Trophoblast cell (in vitro differentiated cells and primary cell): Measurements from ENCODE around the gene LDLRAD4.

Experiments used
- DNase-seq, 2 donors: peaks; one replicate each; pipeline ENCODE4 v3.0.0-alpha.2; 2016
- H2AFZ ChIP-seq: 2 replicates; pipeline ENCODE4 v1.6.1; 2013; ENCODE audit warnings: low read length, moderate library complexity, mild to moderate bottlenecking; ENCODE audit not compliant: insufficient read depth, poor library complexity
- H2AK5ac ChIP-seq: 2 replicates; pipeline ENCODE4 v1.6.1; 2013; ENCODE audit warnings: mild to moderate bottlenecking, low read length
- H2BK120ac ChIP-seq: 2 replicates; pipeline ENCODE4 v1.6.1; 2013; ENCODE audit warnings: low read length, mild to moderate bottlenecking, moderate library complexity; ENCODE audit not compliant: insufficient read depth, poor library complexity
- H2BK12ac ChIP-seq: 2 replicates; pipeline ENCODE4 v1.6.1; 2013; ENCODE audit warnings: mild to moderate bottlenecking, low read length, moderate library complexity
- H2BK5ac ChIP-seq: 2 replicates; pipeline ENCODE4 v1.6.1; 2013; ENCODE audit warnings: low read length, low read depth, moderate library complexity, mild to moderate bottlenecking; ENCODE audit not compliant: poor library complexity
- H3K14ac ChIP-seq: 2 replicates; pipeline ENCODE4 v1.6.1; 2013; ENCODE audit warnings: mild to moderate bottlenecking, low read length
- H3K18ac ChIP-seq: 2 replicates; pipeline ENCODE4 v1.6.1; 2013; ENCODE audit warnings: mild to moderate bottlenecking, low read length
- H3K23ac ChIP-seq: 2 replicates; pipeline ENCODE4 v1.6.1; 2013; ENCODE audit warnings: low read length
- H3K27ac ChIP-seq: 2 replicates; pipeline ENCODE4 v1.5.1; 2013; ENCODE audit warnings: low read depth, mild to moderate bottlenecking, inconsistent platforms, low read length, moderate library complexity
- H3K27me3 ChIP-seq: 2 replicates; pipeline ENCODE4 v1.6.1; 2013; ENCODE audit warnings: inconsistent platforms, mild to moderate bottlenecking, low read length, moderate library complexity; ENCODE audit not compliant: insufficient read depth
- H3K36me3 ChIP-seq, 2 experiments: 1 replicate in 1 of 2; 2 replicates in 1 of 2; pipeline ENCODE4 v1.6.1; 2013; ENCODE audit warnings: low read length in 2 of 2, mild to moderate bottlenecking in 2 of 2, moderate library complexity in 1 of 2; ENCODE audit not compliant: insufficient read depth in 2 of 2, control insufficient read depth in 1 of 2
- H3K4ac ChIP-seq: 2 replicates; pipeline ENCODE4 v1.6.1; 2013; ENCODE audit warnings: low read depth, mild to moderate bottlenecking, low read length, moderate library complexity
- H3K4me1 ChIP-seq, 2 experiments: 1 replicate in 1 of 2; 2 replicates in 1 of 2; pipeline ENCODE4 v1.6.1; 2013; ENCODE audit warnings: low read length in 2 of 2, mild to moderate bottlenecking in 2 of 2, moderate library complexity in 1 of 2; ENCODE audit not compliant: insufficient read depth in 2 of 2, control insufficient read depth in 1 of 2
- H3K4me2 ChIP-seq: 2 replicates; pipeline ENCODE4 v1.6.1; 2013; ENCODE audit warnings: inconsistent platforms, mild to moderate bottlenecking, low read length, moderate library complexity
- H3K4me3 ChIP-seq: 2 replicates; pipeline ENCODE4 v1.5.1; 2013; ENCODE audit warnings: mild to moderate bottlenecking, low read depth, low read length, inconsistent platforms
- H3K79me1 ChIP-seq: one replicate; pipeline ENCODE4 v1.6.1; 2013; ENCODE audit warnings: low read length
- H3K79me2 ChIP-seq: 2 replicates; pipeline ENCODE4 v1.6.1; 2013; ENCODE audit warnings: low read length, mild to moderate bottlenecking; ENCODE audit not compliant: control insufficient read depth, insufficient read depth, poor library complexity
- H3K9ac ChIP-seq: 2 replicates; pipeline ENCODE4 v1.6.1; 2013; ENCODE audit warnings: mild to moderate bottlenecking, low read length
- H3K9me3 ChIP-seq: 2 replicates; pipeline ENCODE4 v1.6.1; 2013; ENCODE audit warnings: low read depth, mild to moderate bottlenecking, control low read depth, inconsistent platforms, low read length; ENCODE audit not compliant: insufficient read depth
- H4K12ac ChIP-seq: 2 replicates; pipeline ENCODE4 v1.6.1; 2013; ENCODE audit warnings: low read depth, mild to moderate bottlenecking, low read length, moderate library complexity
- H4K8ac ChIP-seq: 2 replicates; pipeline ENCODE4 v1.6.1; 2013; ENCODE audit warnings: low read depth, mild to moderate bottlenecking, low read length, moderate library complexity
- H4K91ac ChIP-seq: one replicate; pipeline ENCODE4 v1.6.1; 2013; ENCODE audit warnings: low read depth, mild to moderate bottlenecking, low read length, moderate library complexity
- WGBS: extraction: QIAGEN DNeasy Blood & Tissue Kit; methylation state at CpG from one replicate; pipeline ENCODE4 v1.1.7; 2013; ENCODE audit warnings: missing lambda C conversion rate; ENCODE audit not compliant: insufficient read length, insufficient coverage; ENCODE audit errors: extremely low coverage; 5-methylcytosine and 5-hydroxymethylcytosine counted together

Gene LDLRAD4

DNA sequence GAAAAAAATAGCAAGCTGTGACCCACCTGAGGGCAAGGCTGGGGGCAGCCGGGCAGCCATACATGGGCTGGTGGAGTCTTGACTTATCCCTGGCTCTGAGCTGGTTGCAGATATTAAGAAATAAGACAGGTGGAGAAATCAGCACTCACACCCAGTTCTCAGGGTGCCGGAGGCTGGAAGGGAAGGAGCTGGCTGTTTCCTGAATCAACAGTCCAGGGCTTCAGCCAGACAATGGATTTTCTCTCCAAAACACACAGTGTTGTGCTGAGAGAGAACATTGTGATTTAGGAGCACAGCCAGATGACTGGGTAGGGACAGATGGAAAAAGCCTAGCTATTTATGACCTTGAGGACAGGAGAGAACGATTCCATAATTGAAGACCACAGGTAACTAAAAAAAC, 208.8 kb downstream of the LDLRAD4 start:
- no CpG with 5 or more reads among the region's 3 CpGs for WGBS
- Histone ChIP-seq H2AK5ac (no peak overlapping the region), H2BK120ac (no peak overlapping the region), H3K9ac (no peak overlapping the region), H3K18ac (no peak overlapping the region), H3K23ac (no peak overlapping the region), H3K79me1 (no peaks in the 10 kb centered on the region), H2AFZ (no peak overlapping the region), H3K4ac (no peak overlapping the region), H3K14ac (no peak overlapping the region), H4K91ac (no peak overlapping the region), H4K8ac (no peak overlapping the region), H3K36me3 (no peaks in the 10 kb centered on the region), H3K27ac (no peak overlapping the region), H2BK5ac (no peak overlapping the region), H3K79me2 (no peaks in the 10 kb centered on the region), H3K4me3 (no peak overlapping the region), H3K4me1 (peaks cover 0 to 3% of the 10 kb centered on the region in 2 experiments), H2BK12ac (no peak overlapping the region), H4K12ac (no peak overlapping the region), H3K9me3 (peaks cover 2% of the 10 kb centered on the region), H3K4me2 (no peak overlapping the region), H3K27me3 (no peaks in the 10 kb centered on the region)
- no peak for DNase-seq

DNA sequence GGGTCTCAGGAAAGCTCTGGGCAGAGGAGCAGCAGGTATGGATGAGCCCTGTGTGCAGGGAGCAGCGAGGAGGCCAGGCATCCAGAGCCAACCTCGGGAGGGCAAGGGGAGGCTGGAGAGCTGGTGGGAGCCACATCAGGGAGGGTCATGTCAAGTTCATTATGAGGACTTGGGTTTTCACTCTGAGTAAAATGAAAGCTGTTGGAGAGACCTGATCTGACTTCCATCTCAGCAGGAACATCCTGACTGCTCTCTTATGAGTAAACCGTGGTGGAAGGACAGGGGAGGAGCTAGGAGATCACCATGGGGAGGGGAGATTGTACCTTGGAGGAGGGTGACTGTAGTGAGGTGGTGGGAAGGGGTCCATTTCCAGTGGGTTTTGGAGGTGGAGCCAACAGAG, 209.8 kb downstream of the LDLRAD4 start:
- no peak for DNase-seq
- H3K4me1 ChIP-seq = peaks cover 0 to 3% of the 10 kb centered on the region in 2 experiments
- no peak overlapping the region for H4K8ac ChIP-seq
- H3K4me3 ChIP-seq = no peak overlapping the region
- H2BK5ac ChIP-seq = no peak overlapping the region
- H3K18ac ChIP-seq = no peak overlapping the region
- H3K79me2 ChIP-seq = no peaks in the 10 kb centered on the region
- H3K14ac ChIP-seq = no peak overlapping the region
- no peak overlapping the region for H3K27ac ChIP-seq
- no peak overlapping the region for H2AFZ ChIP-seq
- H2AK5ac ChIP-seq = no peak overlapping the region
- H3K36me3 ChIP-seq = no peaks in the 10 kb centered on the region
- no peaks in the 10 kb centered on the region for H3K79me1 ChIP-seq
- no peak overlapping the region for H3K23ac ChIP-seq
- no peak overlapping the region for H2BK120ac ChIP-seq
- no peak overlapping the region for H3K9ac ChIP-seq
- H3K27me3 ChIP-seq = no peaks in the 10 kb centered on the region
- WGBS = no CpG with 5 or more reads among the region's 3 CpGs
- H4K12ac ChIP-seq = no peak overlapping the region
- no peak overlapping the region for H3K4me2 ChIP-seq
- H2BK12ac ChIP-seq = no peak overlapping the region
- no peak overlapping the region for H4K91ac ChIP-seq
- H3K9me3 ChIP-seq = peaks cover 2% of the 10 kb centered on the region
- no peak overlapping the region for H3K4ac ChIP-seq

DNA sequence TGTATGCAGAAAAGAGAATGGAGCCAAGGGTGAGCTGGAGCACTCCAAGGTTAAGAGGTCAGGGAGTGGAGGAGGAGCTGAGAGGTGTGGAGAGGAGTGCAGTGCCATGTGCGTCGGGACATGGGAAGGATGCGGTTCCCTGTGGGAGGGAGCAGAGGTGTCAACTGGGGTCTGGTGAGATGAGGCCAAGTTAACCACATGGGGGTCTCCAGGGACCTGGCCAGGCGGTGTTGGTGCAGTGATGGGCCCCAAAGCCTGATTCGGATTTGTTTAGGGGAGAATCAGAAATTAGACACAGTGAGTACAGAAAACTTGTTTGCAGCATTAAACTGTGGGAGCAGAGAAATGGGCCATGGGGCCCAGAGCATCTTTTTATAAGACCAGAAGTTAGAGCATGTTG, 210.5 kb downstream of the LDLRAD4 start:
- Histone ChIP-seq H3K4me3 (no peak overlapping the region), H4K91ac (no peak overlapping the region), H4K8ac (no peak overlapping the region), H3K79me1 (no peaks in the 10 kb centered on the region), H2BK120ac (no peak overlapping the region), H3K27ac (no peak overlapping the region), H3K79me2 (no peaks in the 10 kb centered on the region), H3K18ac (no peak overlapping the region), H2AFZ (no peak overlapping the region), H3K23ac (no peak overlapping the region), H3K9ac (no peak overlapping the region), H3K4ac (no peak overlapping the region), H2BK12ac (no peak overlapping the region), H3K27me3 (no peaks in the 10 kb centered on the region), H3K4me1 (peaks cover 0 to 3% of the 10 kb centered on the region in 2 experiments), H3K9me3 (peaks cover 2% of the 10 kb centered on the region), H3K4me2 (no peak overlapping the region), H4K12ac (no peak overlapping the region), H2BK5ac (no peak overlapping the region), H3K36me3 (no peaks in the 10 kb centered on the region), H3K14ac (no peak overlapping the region), H2AK5ac (no peak overlapping the region)
- DNase-seq = no peak
- no CpG with 5 or more reads among the region's 5 CpGs for WGBS

DNA sequence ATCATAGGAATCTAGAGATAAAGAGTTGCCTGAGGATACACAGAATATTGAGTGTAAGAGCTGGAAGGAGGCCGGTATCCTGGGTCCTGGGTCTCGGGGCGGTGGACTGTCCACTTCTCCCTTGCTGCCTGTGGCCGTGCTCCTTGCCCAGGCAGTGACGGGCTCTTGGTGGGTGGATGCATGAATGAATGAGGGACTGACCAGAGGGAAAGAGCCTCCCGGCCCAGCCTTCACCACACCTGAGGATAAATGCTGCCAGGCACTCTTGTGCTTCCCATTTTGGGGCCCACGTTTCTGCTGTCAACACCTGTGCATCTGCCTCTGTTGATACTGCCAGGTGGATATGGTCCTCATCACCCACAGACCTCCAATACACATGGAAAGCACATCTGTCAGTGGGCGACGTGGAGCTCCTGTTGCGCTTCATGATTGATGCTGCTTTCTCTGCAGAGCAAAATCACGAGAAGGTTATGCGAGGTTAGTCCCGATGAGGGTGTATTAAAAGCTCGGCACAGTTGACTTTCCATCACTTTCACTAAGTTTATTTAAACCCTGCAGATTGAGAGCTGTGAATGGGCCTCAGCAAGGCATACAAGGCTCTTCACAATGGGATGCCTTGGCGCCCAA, 211.4 kb downstream of the LDLRAD4 start:
- Histone ChIP-seq H3K4me1 (peaks cover 0 to 3% of the 10 kb centered on the region in 2 experiments), H3K27me3 (no peaks in the 10 kb centered on the region), H3K18ac (no peak overlapping the region), H2BK5ac (no peak overlapping the region), H2BK120ac (no peak overlapping the region), H3K4me3 (no peak overlapping the region), H3K36me3 (no peaks in the 10 kb centered on the region), H3K9ac (no peak overlapping the region), H4K12ac (no peak overlapping the region), H3K79me2 (no peaks in the 10 kb centered on the region), H4K8ac (no peak overlapping the region), H2AK5ac (no peak overlapping the region), H3K4ac (no peak overlapping the region), H3K9me3 (no peaks in the 10 kb centered on the region), H3K23ac (no peak overlapping the region), H2AFZ (no peak overlapping the region), H3K14ac (no peak overlapping the region), H3K4me2 (no peak overlapping the region), H3K27ac (no peak overlapping the region), H3K79me1 (no peaks in the 10 kb centered on the region), H2BK12ac (no peak overlapping the region), H4K91ac (no peak overlapping the region)
- no CpG with 5 or more reads among the region's 15 CpGs for WGBS
- no peak for DNase-seq
